ENCODE measurements around the gene DPYD. TPM values are rescaled to one million over a fixed set of nuclear protein-coding genes. Genes with fewer than 3 reads are reported as not detected.

The DPYD gene
- total and polyA plus RNA-seq, 9 of the 15 experiments (the other 6 are each of a cell fraction or from before 2014, with no cell fraction given) = 0.03 to 0.25 (median 0.08) TPM; not detected in 2

DNA sequence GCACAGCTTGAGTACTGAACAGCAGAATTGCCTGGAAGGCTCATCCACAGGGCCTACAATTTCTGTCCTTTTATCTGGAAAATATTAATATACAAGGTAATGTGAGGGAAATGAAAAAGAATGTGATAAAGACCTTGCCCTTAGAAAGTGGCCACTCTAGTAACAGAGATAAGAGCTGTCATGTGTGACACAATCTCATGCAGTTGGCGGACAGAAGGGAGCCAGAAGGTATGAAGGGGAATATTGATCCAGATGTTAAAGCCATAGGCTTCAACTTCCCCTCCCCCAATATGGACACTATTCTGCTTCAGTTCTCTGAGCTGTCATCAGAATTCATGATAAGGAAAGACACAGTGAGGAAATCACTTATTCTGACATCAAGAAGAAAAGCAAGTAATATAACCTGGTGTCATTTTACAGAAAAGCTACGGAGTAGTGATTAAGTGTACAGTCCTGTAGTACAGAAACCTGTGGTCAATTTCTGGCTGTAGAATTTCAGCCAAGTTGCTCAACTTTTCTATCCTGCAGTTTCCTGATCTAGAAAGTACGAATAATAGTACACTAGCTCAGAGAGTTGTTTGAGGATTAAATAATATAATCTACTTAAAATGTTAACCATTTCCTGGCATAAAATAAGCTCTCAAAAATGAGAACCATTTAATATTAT lies 572.1 kb downstream of the DPYD start:
- H4K20me1 ChIP-seq (replicated peaks; ENCODE audit: control insufficient read depth, insufficient read depth, low read length) = no peaks in the 10 kb centered on the region
- DNase-seq (ENCODE audit: extremely low read depth in 1 of 4, low spot score in 3 of 4) (no peak), FAIRE-seq (no peak), ATAC-seq (no peak)
- H3K27ac ChIP-seq (ENCODE audit: extremely low read depth, low read depth, low read length) = no peak overlapping the region
- no peaks in the 10 kb centered on the region for H3K9me3 ChIP-seq (replicated peaks; ENCODE audit: control insufficient read depth, insufficient read depth, low read depth, low read length)
- no TSS peak for BruUV-seq (replicated peaks)
- no peaks in the 10 kb centered on the region for H3K79me2 ChIP-seq (ENCODE audit: control insufficient read depth, insufficient read depth, low read length)
- H3K4me1 ChIP-seq (replicated peaks in 1 of 2; ENCODE audit: control insufficient read depth in 2 of 2, insufficient read depth in 2 of 2, low read length in 2 of 2) = no peaks in the 10 kb centered on the region
- POLR2A ChIA-PET = no interaction called here
- CTCF ChIA-PET (ENCODE audit: low intra/inter-chr PET ratio) = no interaction called here
- 2% methylated on average over 3 of the region's 3 CpGs for WGBS (ENCODE audit: insufficient coverage, low coverage, missing lambda C conversion rate)
- no peak overlapping the region for H3K4me3 ChIP-seq
- H2AFZ ChIP-seq (ENCODE audit: low read depth, low read length) = no peak overlapping the region
- no peak overlapping the region for H3K4me2 ChIP-seq (ENCODE audit: insufficient read depth, low read length)
- no peaks in the 10 kb centered on the region for H3K36me3 ChIP-seq (ENCODE audit: control insufficient read depth, insufficient read depth, low read length)
- H3K9me1 ChIP-seq (ENCODE audit: control insufficient read depth, insufficient read depth, low read length) = no peaks in the 10 kb centered on the region
- intact Hi-C loops (cut with micrococcal nuclease) (no loop called here), in situ Hi-C loops (cut with MboI) (no loop called here)
- no peak overlapping the region for H3K9ac ChIP-seq (ENCODE audit: insufficient read depth in 1 of 2, low read depth in 2 of 2, low read length in 2 of 2)
- H3K27me3 ChIP-seq (ENCODE audit: control insufficient read depth in 2 of 2, insufficient read depth in 2 of 2, low read length in 2 of 2) = no peaks in the 10 kb centered on the region
- TF ChIP-seq ARID2 (IDR thresholded peaks at IDR 0.05) (no peak), ZNF318 (IDR thresholded peaks at IDR 0.05; ENCODE audit: borderline replicate concordance in 1 of 2, low read depth in 1 of 2) (no peak), E2F3 (CRISPR knock-in tag; IDR thresholded peaks at IDR 0.05) (no peak), PRMT5 (CRISPR knock-in tag; IDR thresholded peaks at IDR 0.05) (no peak)
- TF ChIP-seq, protein P1, sequence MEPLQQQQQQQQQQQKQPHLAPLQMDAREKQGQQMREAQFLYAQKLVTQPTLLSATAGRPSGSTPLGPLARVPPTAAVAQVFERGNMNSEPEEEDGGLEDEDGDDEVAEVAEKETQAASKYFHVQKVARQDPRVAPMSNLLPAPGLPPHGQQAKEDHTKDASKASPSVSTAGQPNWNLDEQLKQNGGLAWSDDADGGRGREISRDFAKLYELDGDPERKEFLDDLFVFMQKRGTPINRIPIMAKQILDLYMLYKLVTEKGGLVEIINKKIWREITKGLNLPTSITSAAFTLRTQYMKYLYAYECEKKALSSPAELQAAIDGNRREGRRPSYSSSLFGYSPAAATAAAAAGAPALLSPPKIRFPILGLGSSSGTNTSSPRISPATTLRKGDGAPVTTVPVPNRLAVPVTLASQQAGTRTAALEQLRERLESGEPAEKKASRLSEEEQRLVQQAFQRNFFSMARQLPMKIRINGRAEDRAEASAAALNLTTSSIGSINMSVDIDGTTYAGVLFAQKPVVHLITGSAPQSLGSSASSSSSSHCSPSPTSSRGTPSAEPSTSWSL (CRISPR knock-in tag; IDR thresholded peaks at IDR 0.05; ENCODE audit: borderline replicate concordance) = no peak
- TF ChIP-seq, protein P2, sequence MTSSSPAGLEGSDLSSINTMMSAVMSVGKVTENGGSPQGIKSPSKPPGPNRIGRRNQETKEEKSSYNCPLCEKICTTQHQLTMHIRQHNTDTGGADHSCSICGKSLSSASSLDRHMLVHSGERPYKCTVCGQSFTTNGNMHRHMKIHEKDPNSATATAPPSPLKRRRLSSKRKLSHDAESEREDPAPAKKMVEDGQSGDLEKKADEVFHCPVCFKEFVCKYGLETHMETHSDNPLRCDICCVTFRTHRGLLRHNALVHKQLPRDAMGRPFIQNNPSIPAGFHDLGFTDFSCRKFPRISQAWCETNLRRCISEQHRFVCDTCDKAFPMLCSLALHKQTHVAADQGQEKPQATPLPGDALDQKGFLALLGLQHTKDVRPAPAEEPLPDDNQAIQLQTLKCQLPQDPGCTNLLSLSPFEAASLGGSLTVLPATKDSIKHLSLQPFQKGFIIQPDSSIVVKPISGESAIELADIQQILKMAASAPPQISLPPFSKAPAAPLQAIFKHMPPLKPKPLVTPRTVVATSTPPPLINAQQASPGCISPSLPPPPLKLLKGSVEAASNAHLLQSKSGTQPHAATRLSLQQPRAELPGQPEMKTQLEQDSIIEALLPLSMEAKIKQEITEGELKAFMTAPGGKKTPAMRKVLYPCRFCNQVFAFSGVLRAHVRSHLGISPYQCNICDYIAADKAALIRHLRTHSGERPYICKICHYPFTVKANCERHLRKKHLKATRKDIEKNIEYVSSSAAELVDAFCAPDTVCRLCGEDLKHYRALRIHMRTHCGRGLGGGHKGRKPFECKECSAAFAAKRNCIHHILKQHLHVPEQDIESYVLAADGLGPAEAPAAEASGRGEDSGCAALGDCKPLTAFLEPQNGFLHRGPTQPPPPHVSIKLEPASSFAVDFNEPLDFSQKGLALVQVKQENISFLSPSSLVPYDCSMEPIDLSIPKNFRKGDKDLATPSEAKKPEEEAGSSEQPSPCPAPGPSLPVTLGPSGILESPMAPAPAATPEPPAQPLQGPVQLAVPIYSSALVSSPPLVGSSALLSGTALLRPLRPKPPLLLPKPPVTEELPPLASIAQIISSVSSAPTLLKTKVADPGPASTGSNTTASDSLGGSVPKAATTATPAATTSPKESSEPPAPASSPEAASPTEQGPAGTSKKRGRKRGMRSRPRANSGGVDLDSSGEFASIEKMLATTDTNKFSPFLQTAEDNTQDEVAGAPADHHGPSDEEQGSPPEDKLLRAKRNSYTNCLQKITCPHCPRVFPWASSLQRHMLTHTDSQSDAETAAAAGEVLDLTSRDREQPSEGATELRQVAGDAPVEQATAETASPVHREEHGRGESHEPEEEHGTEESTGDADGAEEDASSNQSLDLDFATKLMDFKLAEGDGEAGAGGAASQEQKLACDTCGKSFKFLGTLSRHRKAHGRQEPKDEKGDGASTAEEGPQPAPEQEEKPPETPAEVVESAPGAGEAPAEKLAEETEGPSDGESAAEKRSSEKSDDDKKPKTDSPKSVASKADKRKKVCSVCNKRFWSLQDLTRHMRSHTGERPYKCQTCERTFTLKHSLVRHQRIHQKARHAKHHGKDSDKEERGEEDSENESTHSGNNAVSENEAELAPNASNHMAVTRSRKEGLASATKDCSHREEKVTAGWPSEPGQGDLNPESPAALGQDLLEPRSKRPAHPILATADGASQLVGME (CRISPR knock-in tag; IDR thresholded peaks at IDR 0.05) = no peak
